Measurements from ENCODE around the gene PATL2.
A peak's percentile ranks its signal among the peaks of the same experiment; 100 is the strongest.
"Not testable (repeated sequence)": the region's sequence is repeated elsewhere in the genome, so short reads cannot be mapped to it uniquely, and the experiment has no call there.

The PATL2 gene

DNA sequence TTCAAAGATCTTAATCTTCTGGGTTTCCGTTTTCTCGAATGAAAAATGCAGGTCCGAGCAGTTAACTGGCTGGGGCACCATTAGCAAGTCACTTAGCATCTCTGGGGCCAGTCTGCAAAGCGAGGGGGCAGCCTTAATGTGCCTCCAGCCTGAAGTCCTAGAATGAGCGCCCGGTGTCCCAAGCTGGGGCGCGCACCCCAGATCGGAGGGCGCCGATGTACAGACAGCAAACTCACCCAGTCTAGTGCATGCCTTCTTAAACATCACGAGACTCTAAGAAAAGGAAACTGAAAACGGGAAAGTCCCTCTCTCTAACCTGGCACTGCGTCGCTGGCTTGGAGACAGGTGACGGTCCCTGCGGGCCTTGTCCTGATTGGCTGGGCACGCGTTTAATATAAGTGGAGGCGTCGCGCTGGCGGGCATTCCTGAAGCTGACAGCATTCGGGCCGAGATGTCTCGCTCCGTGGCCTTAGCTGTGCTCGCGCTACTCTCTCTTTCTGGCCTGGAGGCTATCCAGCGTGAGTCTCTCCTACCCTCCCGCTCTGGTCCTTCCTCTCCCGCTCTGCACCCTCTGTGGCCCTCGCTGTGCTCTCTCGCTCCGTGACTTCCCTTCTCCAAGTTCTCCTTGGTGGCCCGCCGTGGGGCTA is at the start of gene PATL2, which contains the start of gene B2M:
Gene PATL2 (minus strand): TSS at position 228 of the 647 bp plus-strand sequence. CDS start 34,833 bp downstream, outside the sequence.
Gene B2M (plus strand): TSS at position 422 of the 647 bp plus-strand sequence. CDS start 30 bp downstream, at position 452.
- DNase-seq (ENCODE audit: low read depth in 2 of 2), result peak; percentile 85 to 93

DNA sequence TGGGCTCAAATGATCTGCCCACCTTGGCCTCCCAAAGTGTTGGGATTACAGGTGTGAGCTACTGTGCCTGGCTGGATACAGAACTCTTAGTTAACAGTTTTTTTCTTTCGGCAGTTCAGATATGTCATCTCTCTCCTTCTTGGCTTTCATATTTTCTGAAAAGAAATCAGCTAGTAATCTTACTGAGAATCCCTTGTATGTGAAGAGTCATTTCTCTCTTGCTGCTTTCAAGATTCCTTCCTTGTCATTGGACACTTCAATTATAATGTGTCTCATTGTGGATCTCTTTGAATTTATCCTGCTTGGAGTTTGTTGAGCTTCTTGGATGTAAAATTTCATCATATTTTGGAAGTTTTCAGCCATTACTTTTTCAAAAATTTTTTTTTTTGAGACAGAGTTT is 42.2 kb upstream of the PATL2 start:
- no peak for DNase-seq (ENCODE audit: low read depth in 2 of 2)

DNA sequence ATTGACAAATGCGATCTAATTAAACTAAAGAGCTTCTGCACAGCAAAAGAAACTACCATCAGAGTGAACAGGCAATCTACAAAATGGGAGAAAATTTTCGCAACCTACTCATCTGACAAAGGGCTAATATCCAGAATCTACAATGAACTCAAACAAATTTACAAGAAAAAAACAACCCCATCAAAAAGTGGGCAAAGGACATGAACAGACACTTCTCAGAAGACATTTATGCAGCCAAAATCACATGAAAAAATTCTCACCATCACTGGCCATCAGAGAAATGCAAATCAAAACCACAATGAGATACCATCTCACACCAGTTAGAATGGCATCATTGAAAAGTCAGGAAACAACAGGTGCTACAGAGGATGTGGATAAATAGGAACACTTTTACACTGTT is 32.3 kb upstream of the PATL2 start:
- not testable (repeated sequence) for DNase-seq (ENCODE audit: low read depth in 2 of 2)

DNA sequence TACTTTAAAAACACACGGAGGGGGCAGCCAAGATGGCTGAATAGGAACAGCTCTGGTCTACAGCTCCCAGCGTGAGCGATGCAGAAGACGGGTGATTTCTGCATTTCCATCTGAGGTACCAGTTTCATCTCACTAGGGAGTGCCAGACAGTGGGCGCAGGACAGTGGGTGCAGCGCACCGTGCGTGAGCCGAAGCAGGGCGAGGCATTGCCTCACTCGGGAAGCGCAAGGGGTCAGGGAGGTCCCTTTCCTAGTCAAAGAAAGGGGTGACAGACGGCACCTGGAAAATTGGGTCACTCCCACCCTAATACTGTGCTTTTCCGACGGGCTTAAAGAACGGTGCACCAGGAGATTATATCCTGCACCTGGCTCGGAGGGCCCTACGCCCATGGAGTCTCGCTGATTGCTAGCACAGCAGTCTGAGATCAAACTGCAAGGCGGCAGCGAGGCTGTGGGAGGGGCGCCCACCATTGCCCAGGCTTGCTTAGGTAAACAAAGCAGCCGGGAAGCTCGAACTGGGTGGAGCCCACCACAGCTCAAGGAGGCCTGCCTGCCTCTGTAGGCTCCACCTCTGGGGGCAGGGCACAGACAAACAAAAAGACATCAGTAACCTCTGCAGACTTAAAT is 28.2 kb upstream of the PATL2 start:
- DNase-seq (ENCODE audit: low read depth in 2 of 2), result not testable (repeated sequence)

DNA sequence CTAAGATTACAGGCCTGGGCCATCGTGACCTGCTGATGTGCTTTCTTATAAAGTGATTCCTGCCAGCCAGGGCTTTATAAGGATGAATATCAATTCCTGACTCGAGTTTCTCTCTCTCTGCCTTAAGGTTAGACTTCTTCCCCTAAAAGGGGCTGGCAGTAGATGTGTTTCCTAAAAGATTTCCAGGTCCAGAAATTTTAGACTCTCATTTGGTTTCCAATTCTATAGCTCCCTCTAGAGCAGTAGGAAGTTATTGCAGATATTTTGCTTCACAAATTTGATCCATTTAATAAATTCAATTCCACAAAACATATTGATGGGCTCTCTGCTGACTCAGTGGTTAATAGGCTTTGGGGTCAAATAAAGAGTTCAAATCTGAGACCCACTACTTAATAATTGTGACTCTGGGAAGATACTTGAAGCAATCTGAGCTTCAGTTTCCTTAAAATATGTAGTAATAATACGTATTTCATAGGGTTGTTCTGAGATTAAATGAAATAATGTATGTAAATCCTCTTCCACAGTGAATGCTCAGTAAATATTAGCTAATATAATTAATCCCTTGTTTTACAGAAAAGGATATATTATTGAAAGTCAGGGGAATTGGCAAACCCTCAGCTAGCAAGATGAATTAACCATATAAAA is 27.3 kb upstream of the PATL2 start:
- no peak for DNase-seq (ENCODE audit: low read depth in 2 of 2)

DNA sequence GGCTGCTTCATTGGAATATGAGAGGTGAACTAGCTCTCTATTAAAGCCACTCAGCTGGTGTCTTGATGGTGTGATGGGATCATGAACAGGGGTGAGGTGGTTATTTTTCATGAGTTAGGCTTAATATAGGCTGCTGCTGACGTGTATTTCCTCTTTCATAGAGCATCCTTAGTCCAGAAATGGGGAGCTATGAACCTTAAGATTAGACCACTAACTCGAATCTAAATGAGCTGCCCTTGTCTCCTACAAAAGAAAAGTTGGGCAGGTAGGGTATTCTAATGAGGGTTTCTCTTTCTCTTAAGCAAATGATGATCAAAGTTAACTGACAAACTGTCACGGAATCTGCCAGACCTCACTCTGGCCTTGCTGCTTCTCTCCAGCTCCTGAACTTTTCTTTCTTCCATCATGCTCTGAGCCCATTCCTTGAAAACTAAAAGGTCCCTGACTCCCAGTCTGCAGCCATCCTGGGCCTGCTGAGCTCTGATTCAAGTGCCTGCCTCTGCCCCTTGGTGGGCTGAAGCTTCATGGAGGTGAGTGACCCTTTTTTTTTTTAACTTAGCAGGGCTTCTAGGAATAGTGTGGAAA is 25.1 kb upstream of the PATL2 start, which contains the start of gene TRIM69:
Gene TRIM69 (plus strand): TSS at position 348 of the 585 bp plus-strand sequence. CDS start 177 bp downstream, at position 525.
- no peak for DNase-seq (ENCODE audit: low read depth in 2 of 2)

DNA sequence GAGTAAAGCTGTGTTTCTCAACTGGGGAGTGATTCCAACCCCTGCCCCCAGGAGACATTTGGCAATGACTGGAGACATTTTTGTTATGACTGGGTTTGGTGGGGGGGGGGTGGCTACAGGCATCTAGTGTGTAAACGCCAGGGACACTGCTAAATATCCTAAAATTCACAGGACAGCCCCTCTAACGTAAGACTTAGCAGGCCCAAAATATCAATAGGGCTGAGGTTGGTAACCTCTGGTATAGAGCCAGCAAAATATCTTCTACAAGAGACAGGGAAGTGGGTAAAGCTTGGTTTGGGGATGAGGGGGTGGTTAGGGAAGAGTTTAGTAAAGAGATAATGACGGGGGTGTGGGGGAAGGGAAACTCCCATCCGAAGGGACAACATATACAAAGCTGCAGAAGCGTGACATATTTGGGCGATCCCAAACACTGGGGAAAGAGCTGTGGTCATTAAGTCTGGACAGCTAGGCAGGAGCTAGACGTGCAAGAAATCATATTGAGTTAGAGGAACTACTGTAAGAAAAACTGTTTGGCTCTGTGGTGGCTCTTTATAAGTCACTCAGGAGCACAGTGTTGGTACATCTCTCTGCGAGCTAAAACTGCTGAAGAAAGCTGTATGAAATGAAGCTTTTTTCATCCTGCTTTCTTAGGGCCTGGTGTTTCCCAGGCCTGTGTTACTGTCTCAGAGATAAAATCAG is 24.5 kb upstream of the PATL2 start:
- DNase-seq (ENCODE audit: low read depth in 2 of 2), result no peak

DNA sequence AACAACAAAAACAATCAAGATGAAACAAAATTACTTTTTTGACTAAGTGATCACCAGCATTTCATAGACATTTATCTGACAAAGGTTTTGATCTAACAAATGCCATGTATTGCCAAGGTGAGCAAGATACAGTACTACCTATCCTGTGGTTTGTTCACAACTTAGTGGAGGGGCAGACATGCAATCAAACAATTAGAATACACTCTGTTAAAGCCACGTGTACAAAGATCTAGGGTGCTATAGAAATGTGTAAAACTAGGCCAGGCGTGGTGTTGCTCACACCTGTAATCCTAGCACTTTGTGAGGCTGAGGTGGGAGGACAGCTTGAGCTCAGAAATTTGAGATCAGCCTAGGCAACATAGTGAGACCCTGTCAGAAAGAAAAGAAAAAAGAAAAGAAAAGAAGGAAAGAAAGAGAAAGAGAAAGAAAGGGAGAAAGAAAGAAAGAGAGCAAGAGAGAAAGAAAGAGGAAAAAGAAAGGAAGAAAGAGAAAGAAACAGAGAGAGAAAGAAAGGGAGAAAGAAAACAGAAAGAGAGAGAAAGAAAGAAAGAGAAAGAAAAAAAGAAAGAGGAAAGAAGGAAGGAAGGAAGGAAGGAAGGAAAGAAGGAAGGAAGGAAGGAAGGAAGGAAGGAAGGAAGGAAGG is 23.8 kb upstream of the PATL2 start:
- DNase-seq (ENCODE audit: low read depth in 2 of 2), result no peak

DNA sequence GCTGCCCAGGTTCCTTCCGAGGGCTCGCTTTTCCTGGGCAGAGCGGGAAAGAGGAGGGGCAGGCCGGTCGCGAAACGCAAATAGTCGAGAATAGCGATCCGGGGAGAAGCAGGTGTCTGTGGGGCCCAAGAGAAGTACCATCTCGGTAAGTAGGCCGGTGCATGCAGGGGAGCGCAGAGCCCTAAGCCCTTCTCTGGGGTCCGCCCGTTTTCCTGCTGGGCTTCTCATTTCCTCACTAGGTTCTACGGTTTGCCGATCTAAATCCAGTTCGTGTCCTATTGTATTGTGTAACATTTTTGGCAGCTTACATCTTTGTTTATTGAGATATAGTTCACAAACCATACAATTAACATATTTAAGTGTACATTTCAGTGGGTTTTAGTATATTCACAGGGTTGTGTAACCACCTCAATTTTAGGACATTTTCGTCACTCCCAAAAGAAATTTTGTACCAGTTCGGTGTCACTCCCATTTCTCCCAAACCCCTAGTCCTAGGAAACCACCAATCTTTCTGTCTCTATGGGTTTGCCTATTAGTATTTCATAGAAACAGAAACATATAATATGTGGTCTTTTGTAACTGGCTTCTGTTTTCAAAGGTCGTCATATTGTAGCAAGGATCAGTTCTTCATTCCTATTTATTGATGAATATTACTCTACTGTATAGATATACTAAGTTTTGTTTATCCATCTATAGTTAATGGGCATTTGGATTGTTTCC is 18.4 kb upstream of the PATL2 start:
- no peak for DNase-seq (ENCODE audit: low read depth in 2 of 2)

DNA sequence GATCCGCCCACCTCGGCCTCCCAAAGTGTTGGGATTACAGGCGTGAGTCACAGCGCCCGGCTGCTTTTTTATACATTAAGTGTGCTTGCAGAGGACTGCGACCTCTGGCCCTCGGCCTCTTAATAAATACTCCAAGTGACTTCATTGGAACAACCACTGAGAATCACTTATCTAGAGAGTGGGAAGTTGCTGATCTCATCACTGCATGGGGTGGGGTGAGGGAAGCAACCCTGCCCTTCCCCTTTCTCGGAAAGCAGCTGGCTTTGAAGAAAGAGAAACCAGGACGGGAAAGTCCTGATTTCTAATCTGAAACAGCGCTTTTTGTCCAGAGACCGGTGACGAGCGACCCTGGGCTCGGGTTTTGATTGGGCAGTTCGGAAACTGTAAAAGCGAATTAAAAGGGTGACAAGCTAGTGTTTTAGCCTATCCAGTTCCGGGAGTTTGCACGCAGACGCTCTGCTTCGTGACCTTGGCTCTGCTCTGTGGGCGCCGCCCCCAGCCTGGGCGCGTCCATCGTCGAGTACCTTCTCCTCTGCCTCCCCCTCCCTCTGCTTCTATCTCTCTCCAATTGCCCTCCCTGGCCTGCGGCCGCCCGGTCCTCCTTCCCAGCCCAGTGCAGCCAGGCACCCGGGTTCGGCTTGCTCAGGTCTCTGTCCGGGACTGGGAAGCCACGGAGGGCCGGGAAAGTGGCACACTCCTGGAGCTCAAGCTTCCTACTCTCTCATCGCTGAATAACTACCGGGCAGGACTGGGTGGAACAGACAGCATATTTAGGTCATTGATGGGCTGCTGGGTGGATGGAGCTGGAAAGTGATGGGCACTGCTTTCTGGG is 17.7 kb upstream of the PATL2 start:
- peak; percentile 82 to 90 for DNase-seq (ENCODE audit: low read depth in 2 of 2)

DNA sequence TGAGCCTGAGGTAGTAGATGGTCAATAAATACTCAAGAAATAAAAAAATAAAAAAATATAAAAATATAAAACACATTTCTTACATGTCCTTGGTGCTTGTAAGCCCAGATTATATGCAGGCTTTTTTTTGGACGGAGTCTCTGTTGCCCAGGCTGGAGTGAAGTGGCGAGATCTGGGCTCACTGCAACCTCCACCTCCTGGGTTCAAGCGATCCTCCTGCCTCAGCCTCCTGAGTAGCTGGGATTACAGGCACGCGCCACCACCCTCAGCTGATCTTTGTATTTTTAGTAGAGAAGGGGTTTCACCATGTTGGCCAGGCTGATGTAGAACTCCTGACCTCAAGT is 17.1 kb upstream of the PATL2 start:
- DNase-seq (ENCODE audit: low read depth in 2 of 2), result not testable (repeated sequence)

DNA sequence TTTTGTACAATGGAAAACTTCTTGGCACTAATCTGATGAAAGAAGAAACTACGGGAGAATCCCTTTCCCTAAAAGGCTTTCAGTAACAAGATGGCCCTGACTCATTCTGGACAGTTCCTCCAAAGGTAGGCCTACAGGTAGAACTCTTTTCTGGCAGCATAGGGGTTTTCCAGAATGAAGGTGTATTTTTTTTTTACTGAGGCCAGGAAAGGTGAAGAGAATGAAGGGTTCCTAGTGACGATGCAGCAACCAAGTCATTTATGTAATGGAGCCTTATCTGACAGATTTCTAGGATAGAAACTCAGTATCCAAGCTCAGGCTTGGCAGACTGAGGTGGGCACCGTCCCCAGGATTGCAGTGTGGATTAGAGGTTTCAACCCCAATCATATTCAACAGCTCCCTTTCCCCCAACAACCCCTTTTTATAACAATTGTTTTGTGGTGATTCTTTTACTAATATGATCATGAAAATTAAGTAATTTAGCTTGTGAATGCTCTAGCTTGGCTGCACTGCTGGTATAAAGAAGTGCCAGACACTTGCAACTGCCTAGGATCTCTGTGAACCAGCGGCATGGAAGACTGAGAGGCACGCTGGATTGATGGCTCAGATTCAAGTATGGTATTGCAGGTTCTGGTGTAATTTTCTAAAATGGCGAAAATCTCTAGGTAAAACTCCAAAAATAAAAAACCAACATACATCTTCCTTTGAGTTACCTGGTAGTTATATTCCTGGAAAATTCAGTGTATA is 16.5 kb upstream of the PATL2 start:
- no peak for DNase-seq (ENCODE audit: low read depth in 2 of 2)

DNA sequence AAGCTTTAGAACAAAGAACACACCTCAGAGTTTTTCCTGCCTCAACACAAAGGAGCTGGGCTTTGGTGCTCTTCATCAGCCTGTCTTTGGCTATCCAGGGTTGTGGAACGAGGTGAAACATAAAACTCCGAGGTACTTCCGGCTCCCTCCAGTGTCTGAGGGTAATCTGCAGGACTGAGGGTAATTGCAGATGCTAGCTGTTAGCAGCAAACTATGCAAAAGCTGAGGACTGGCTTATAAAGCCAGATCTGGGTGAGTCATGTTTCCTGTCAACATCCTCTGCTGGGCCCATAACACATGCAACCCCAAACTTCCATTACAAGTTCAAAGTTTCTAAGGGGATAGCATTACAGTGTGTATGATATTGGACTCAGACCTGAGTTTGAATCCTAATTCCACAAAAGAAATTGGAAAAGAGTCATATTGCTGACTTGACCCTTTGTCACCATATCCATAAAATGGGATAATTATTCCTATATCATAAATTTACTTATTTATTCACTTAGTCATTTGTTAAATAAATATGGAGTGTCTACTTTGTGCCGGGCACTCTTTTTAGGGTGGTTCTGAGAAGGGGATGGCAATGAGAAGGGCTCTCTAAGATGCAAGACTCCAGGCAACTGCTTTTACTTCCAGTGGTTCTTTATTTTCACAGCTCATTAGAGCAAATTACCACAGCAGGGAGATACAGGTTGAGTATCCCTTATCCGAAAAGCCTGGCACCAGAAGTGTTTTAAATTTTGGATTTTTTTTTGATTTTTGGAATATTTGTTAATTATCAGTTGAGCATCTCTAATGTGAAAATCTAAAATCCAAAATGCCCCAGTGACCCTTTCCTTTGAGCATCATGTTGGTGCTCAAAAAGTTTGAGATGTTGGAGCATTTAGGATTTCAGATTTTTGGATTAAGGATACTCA is 15.7 kb upstream of the PATL2 start:
- no peak for DNase-seq (ENCODE audit: low read depth in 2 of 2)

DNA sequence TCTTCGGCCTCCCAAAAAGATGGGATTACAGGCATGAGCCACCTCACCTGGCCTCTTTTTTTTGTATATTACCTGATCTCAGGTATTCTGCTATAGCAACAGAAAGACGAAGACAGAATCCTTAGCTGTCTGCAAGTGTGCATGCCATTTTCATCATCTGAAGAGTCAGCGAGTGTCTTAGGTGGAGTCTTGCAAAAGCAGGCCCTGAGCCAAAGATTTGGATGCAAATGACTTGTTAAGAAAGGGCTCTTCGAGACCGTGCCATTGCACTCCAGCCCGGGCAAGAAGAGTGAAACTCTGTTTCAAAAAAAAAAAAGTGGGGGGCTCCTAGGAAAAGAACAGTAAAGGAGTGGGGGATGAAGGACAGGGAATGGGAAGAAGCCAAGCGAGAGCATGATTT is 15.0 kb upstream of the PATL2 start:
- no peak for DNase-seq (ENCODE audit: low read depth in 2 of 2)

DNA sequence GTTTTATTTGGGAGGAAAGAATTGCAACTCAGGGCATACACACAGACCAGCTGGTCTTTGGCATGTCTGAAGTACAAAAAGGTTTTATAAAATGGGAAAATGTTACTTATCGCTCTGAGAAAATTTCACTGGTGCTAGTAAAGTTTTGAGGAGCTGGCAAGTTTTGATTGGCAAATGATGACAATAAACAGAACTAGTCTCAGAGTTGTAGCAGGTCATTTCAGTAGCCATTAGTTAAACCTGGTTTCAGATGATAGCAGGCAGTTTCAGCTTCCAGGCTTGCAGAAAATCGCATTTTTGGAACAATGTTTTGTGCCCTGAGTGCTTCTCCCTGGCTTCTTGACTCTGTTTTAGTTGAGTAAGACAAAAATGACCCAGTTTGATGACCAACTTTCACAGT is 10.9 kb upstream of the PATL2 start:
- no peak for DNase-seq (ENCODE audit: low read depth in 2 of 2)

DNA sequence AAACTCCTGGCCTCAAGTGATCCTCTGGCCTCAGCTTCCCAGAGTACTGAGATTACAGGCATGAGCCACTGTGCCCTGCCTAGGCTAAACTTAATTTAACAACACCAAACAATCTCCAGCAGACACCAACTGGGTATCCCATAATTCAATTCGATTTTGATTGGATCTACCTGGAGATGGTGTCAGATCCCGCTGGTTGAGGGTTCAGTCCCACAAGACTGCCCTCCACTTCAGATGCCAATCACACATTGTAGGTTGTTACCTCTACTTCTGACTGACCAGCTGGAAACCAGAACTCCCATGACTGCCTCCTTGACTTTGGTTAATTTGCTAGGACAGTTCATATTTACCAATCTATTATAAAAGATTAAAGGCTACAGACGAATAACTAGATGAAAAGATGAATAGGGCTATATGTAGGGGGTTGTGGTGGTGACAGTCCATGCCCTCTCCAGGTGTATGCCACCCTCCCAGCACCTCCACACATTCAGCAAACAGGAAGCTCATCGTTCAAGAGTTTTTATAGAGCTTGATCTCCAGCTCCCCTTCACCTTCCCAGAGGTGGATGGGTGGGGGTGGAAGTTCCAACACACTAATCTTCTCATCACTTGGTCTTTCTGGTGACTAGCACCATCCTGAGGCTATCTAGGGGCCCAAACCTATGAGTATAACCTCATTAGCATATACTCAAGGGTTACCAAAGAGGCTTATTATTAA is 9.5 kb upstream of the PATL2 start:
- no peak for DNase-seq (ENCODE audit: low read depth in 2 of 2)

DNA sequence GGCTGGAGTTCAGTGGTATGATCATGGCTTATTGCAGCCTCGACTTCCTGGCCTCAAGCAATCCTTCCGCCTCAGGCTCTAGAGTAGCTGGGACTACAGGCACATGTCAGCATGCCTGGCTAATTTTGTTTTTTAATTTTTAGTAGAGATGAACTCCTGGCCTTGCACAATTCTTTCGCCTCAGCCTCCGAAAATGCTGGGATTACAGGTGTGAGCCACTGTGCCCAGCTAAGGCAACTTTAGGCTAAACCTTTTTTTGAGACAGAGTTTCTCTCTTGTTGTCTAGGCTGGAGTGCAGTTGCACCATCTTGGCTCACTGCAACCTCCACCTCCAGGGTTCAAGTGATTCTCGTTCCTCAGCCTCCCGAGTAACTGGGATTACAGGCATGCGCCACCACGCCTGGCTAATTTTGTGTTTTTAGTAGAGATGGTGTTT is 8.9 kb upstream of the PATL2 start:
- not testable (repeated sequence) for DNase-seq (ENCODE audit: low read depth in 2 of 2)

Measured in stimulated activated CD8-positive, alpha-beta memory T cell treated with anti-CD3 and anti-CD28 coated beads, Interleukin-2, amount 100 ng/mL, for 48 hours (primary cell).